Neural cell (in vitro differentiated cells): Measurements from ENCODE around the gene ITGBL1. TPM values are rescaled to one million over a fixed set of nuclear protein-coding genes. Genes with fewer than 3 reads are reported as not detected.

ENCODE experiments used
- H2AFZ ChIP-seq: fragments of 200-600, 300-800 bp; sonication (generic), shearing (Covaris generic); 2 replicates; pipeline ENCODE4 v1.6.0; 2014; ENCODE audit warnings: low read depth, mild to moderate bottlenecking, antibody characterized with exemption, low read length, moderate library complexity
- H3F3A ChIP-seq: fragments of 200-600 bp; shearing (Covaris generic); 2 replicates; pipeline ENCODE4 v1.6.1; 2016; ENCODE audit warnings: mild to moderate bottlenecking, moderate library complexity, mixed read lengths, antibody characterized with exemption, low read length; ENCODE audit not compliant: insufficient read depth, poor library complexity, severe bottlenecking
- H3K27ac ChIP-seq: fragments of 200-600, 300-800 bp; sonication (generic), shearing (Covaris generic); 2 replicates; pipeline ENCODE4 v1.5.1; 2014; ENCODE audit warnings: mild to moderate bottlenecking, low read length, moderate library complexity
- H3K27me3 ChIP-seq: fragments of 300-800, 200-600 bp; sonication (generic), shearing (Covaris generic); 2 replicates; pipeline ENCODE4 v1.6.0; 2014; ENCODE audit warnings: mild to moderate bottlenecking, low read depth, low read length, moderate library complexity; ENCODE audit not compliant: insufficient read depth
- H3K36me3 ChIP-seq: fragments of 300-800, 200-600 bp; sonication (generic), shearing (Covaris generic); 2 replicates; pipeline ENCODE4 v1.5.1; 2014; ENCODE audit warnings: mild to moderate bottlenecking, antibody characterized with exemption, low read length, moderate library complexity; ENCODE audit not compliant: insufficient read depth
- H3K4me2 ChIP-seq: fragments of 300-800, 200-600 bp; sonication (generic), shearing (Covaris generic); 2 replicates; pipeline ENCODE4 v1.6.0; 2014; ENCODE audit warnings: mild to moderate bottlenecking, low read length
- H3K4me3 ChIP-seq: fragments of 300-800, 200-600 bp; sonication (generic), shearing (Covaris generic); 2 replicates; pipeline ENCODE4 v1.5.1; 2014; ENCODE audit warnings: mild to moderate bottlenecking, low read length, moderate library complexity
- H3K79me2 ChIP-seq: fragments of 200-600 bp; shearing (Covaris generic); replicated peaks from 2 replicates; pipeline ENCODE4 v1.6.0; 2014; ENCODE audit warnings: mild to moderate bottlenecking, low read length, moderate library complexity; ENCODE audit not compliant: insufficient read depth
- H3K9ac ChIP-seq: fragments of 300-800, 200-600 bp; sonication (generic), shearing (Covaris generic); 2 replicates; pipeline ENCODE4 v1.6.1; 2016; ENCODE audit warnings: mild to moderate bottlenecking, low read length, mixed read lengths
- H3K9me2 ChIP-seq: fragments of 200-600 bp; shearing (Covaris generic); 2 replicates; pipeline ENCODE4 v1.6.1; 2016; ENCODE audit warnings: mild to moderate bottlenecking, low read length, mixed read lengths; ENCODE audit not compliant: insufficient read depth
- H3K9me3 ChIP-seq: fragments of 200-600, 300-800 bp; sonication (generic), shearing (Covaris generic); 2 replicates; pipeline ENCODE4 v1.6.1; 2016; ENCODE audit warnings: mild to moderate bottlenecking, mixed run types, low read length, moderate library complexity, mixed read lengths
- H4K20me1 ChIP-seq: fragments of 200-600 bp; shearing (Covaris generic); 2 replicates; pipeline ENCODE4 v1.6.1; 2016; ENCODE audit warnings: mild to moderate bottlenecking, mixed run types; ENCODE audit not compliant: insufficient read depth
- CTCF ChIP-seq: fragments of 450-650 bp; IDR thresholded peaks from 2 replicates; pipeline ENCODE4 v1.5.1; 2014; ENCODE audit warnings: antibody characterized with exemption, mild to moderate bottlenecking, moderate library complexity; ENCODE audit not compliant: poor library complexity, severe bottlenecking
- EP300 ChIP-seq: fragments of 450-650 bp; conservative IDR thresholded peaks from 2 replicates; pipeline ENCODE4 v1.6.1; 2014; ENCODE audit warnings: antibody characterized with exemption, mild to moderate bottlenecking, moderate library complexity; ENCODE audit not compliant: poor library complexity, severe bottlenecking
- EZH2 ChIP-seq: fragments of 200-600, 300-800 bp; shearing (Covaris generic), sonication (generic); IDR thresholded peaks from 2 replicates; pipeline ENCODE4 v1.6.1; 2014; ENCODE audit warnings: antibody characterized with exemption, low read length, borderline replicate concordance, mild to moderate bottlenecking; ENCODE audit not compliant: insufficient read depth, poor library complexity, severe bottlenecking
- MXI1 ChIP-seq: fragments of 450-650 bp; conservative IDR thresholded peaks from 2 replicates; pipeline ENCODE4 v1.6.1; 2014; ENCODE audit warnings: antibody characterized with exemption, mild to moderate bottlenecking; ENCODE audit not compliant: poor library complexity, severe bottlenecking
- POLR2AphosphoS5 ChIP-seq: IDR thresholded peaks from 2 replicates; pipeline ENCODE4 v1.6.1; 2012
- RAD21 ChIP-seq: fragments of 450-650 bp; conservative IDR thresholded peaks from 2 replicates; pipeline ENCODE4 v1.6.1; 2014; ENCODE audit warnings: antibody characterized with exemption, mild to moderate bottlenecking, moderate library complexity
- REST ChIP-seq: IDR thresholded peaks from 2 replicates; pipeline ENCODE4 v1.6.1; 2012; ENCODE audit warnings: borderline replicate concordance
- SMC3 ChIP-seq: fragments of 450-650 bp; conservative IDR thresholded peaks from 2 replicates; pipeline ENCODE4 v1.6.1; 2014; ENCODE audit warnings: antibody characterized with exemption, mild to moderate bottlenecking, moderate library complexity; ENCODE audit not compliant: poor library complexity
- TAF1 ChIP-seq: IDR thresholded peaks from 2 replicates; pipeline ENCODE4 v1.6.1; 2012; ENCODE audit warnings: low read depth
- polyA plus RNA-seq: library from polyadenylated mRNA; depleted of rRNA; stranded (reverse); fragments of >200 nt; gene quantifications from 2 replicates; pipeline ENCODE4 v1.2.3, GENCODE V29; 2014

The ITGBL1 gene
- polyA plus RNA-seq, 1 donor from 2014 or later: 0.46 TPM

GRCh38 chr13:101757446-101758039 is 305.1 kb downstream of the ITGBL1 start:
- Histone ChIP-seq H3K79me2 (no peaks in the 10 kb centered on the region), H3K9ac (no peak overlapping the region), H3K27ac (no peak overlapping the region), H3K27me3 (no peaks in the 10 kb centered on the region), H3K9me3 (no peaks in the 10 kb centered on the region), H2AFZ (no peak overlapping the region), H3K9me2 (no peaks in the 10 kb centered on the region), H3K4me3 (no peak overlapping the region), H3F3A (no peaks in the 10 kb centered on the region), H3K36me3 (no peaks in the 10 kb centered on the region), H4K20me1 (no peaks in the 10 kb centered on the region), H3K4me2 (no peak overlapping the region)
- peak; percentile 92 for TF ChIP-seq SMC3
- TF ChIP-seq EP300: no peak
- peak; percentile 80 for TF ChIP-seq CTCF
- TF ChIP-seq RAD21: peak; percentile 91

- Histone ChIP-seq H3K9me3 (no peaks in the 10 kb centered on the region), H3K79me2 (no peaks in the 10 kb centered on the region), H3K4me3 (no peak overlapping the region), H3K9ac (no peak overlapping the region), H3K36me3 (no peaks in the 10 kb centered on the region), H2AFZ (no peak overlapping the region), H3K4me2 (no peak overlapping the region), H3K27ac (no peak overlapping the region), H3F3A (no peaks in the 10 kb centered on the region), H4K20me1 (no peaks in the 10 kb centered on the region), H3K27me3 (no peaks in the 10 kb centered on the region), H3K9me2 (no peaks in the 10 kb centered on the region)
- no peak for TF ChIP-seq POLR2AphosphoS5
- no peak for TF ChIP-seq TAF1
- TF ChIP-seq CTCF: no peak
- TF ChIP-seq MXI1: no peak
- no peak for TF ChIP-seq EZH2
- no peak for TF ChIP-seq RAD21
- no peak for TF ChIP-seq REST
- no peak for TF ChIP-seq SMC3
- no peak for TF ChIP-seq EP300
Measured at GRCh38 chr13:101763191-101763590, 310.7 kb downstream of the ITGBL1 start.

Other genes with a start within 250 kb of the ITGBL1 start
- 24.1 and 27.8 TPM in 2 replicates for gene NALCN, start 36.2 kb upstream of the ITGBL1 start, polyA plus RNA-seq